Trophoblast cell (in vitro differentiated cells and primary cell): ENCODE measurements around the gene PTPRE.

Experiments
- DNase-seq, 2 donors: peaks; one replicate each; pipeline ENCODE4 v3.0.0-alpha.2; 2016
- H2AFZ ChIP-seq: 2 replicates; pipeline ENCODE4 v1.6.1; 2013; ENCODE audit warnings: low read length, moderate library complexity, mild to moderate bottlenecking; ENCODE audit not compliant: insufficient read depth, poor library complexity
- H2AK5ac ChIP-seq: 2 replicates; pipeline ENCODE4 v1.6.1; 2013; ENCODE audit warnings: mild to moderate bottlenecking, low read length
- H2BK120ac ChIP-seq: 2 replicates; pipeline ENCODE4 v1.6.1; 2013; ENCODE audit warnings: low read length, mild to moderate bottlenecking, moderate library complexity; ENCODE audit not compliant: insufficient read depth, poor library complexity
- H2BK12ac ChIP-seq: 2 replicates; pipeline ENCODE4 v1.6.1; 2013; ENCODE audit warnings: mild to moderate bottlenecking, low read length, moderate library complexity
- H2BK5ac ChIP-seq: 2 replicates; pipeline ENCODE4 v1.6.1; 2013; ENCODE audit warnings: low read length, low read depth, moderate library complexity, mild to moderate bottlenecking; ENCODE audit not compliant: poor library complexity
- H3K14ac ChIP-seq: 2 replicates; pipeline ENCODE4 v1.6.1; 2013; ENCODE audit warnings: mild to moderate bottlenecking, low read length
- H3K18ac ChIP-seq: 2 replicates; pipeline ENCODE4 v1.6.1; 2013; ENCODE audit warnings: mild to moderate bottlenecking, low read length
- H3K23ac ChIP-seq: 2 replicates; pipeline ENCODE4 v1.6.1; 2013; ENCODE audit warnings: low read length
- H3K27ac ChIP-seq: 2 replicates; pipeline ENCODE4 v1.5.1; 2013; ENCODE audit warnings: low read depth, mild to moderate bottlenecking, inconsistent platforms, low read length, moderate library complexity
- H3K27me3 ChIP-seq: 2 replicates; pipeline ENCODE4 v1.6.1; 2013; ENCODE audit warnings: inconsistent platforms, mild to moderate bottlenecking, low read length, moderate library complexity; ENCODE audit not compliant: insufficient read depth
- H3K36me3 ChIP-seq, 2 experiments: 1 replicate in 1 of 2; 2 replicates in 1 of 2; pipeline ENCODE4 v1.6.1; 2013; ENCODE audit warnings: low read length in 2 of 2, mild to moderate bottlenecking in 2 of 2, moderate library complexity in 1 of 2; ENCODE audit not compliant: insufficient read depth in 2 of 2, control insufficient read depth in 1 of 2
- H3K4ac ChIP-seq: 2 replicates; pipeline ENCODE4 v1.6.1; 2013; ENCODE audit warnings: low read depth, mild to moderate bottlenecking, low read length, moderate library complexity
- H3K4me1 ChIP-seq, 2 experiments: 1 replicate in 1 of 2; 2 replicates in 1 of 2; pipeline ENCODE4 v1.6.1; 2013; ENCODE audit warnings: low read length in 2 of 2, mild to moderate bottlenecking in 2 of 2, moderate library complexity in 1 of 2; ENCODE audit not compliant: insufficient read depth in 2 of 2, control insufficient read depth in 1 of 2
- H3K4me2 ChIP-seq: 2 replicates; pipeline ENCODE4 v1.6.1; 2013; ENCODE audit warnings: inconsistent platforms, mild to moderate bottlenecking, low read length, moderate library complexity
- H3K4me3 ChIP-seq: 2 replicates; pipeline ENCODE4 v1.5.1; 2013; ENCODE audit warnings: mild to moderate bottlenecking, low read depth, low read length, inconsistent platforms
- H3K79me1 ChIP-seq: one replicate; pipeline ENCODE4 v1.6.1; 2013; ENCODE audit warnings: low read length
- H3K79me2 ChIP-seq: 2 replicates; pipeline ENCODE4 v1.6.1; 2013; ENCODE audit warnings: low read length, mild to moderate bottlenecking; ENCODE audit not compliant: control insufficient read depth, insufficient read depth, poor library complexity
- H3K9ac ChIP-seq: 2 replicates; pipeline ENCODE4 v1.6.1; 2013; ENCODE audit warnings: mild to moderate bottlenecking, low read length
- H3K9me3 ChIP-seq: 2 replicates; pipeline ENCODE4 v1.6.1; 2013; ENCODE audit warnings: low read depth, mild to moderate bottlenecking, control low read depth, inconsistent platforms, low read length; ENCODE audit not compliant: insufficient read depth
- H4K12ac ChIP-seq: 2 replicates; pipeline ENCODE4 v1.6.1; 2013; ENCODE audit warnings: low read depth, mild to moderate bottlenecking, low read length, moderate library complexity
- H4K8ac ChIP-seq: 2 replicates; pipeline ENCODE4 v1.6.1; 2013; ENCODE audit warnings: low read depth, mild to moderate bottlenecking, low read length, moderate library complexity
- H4K91ac ChIP-seq: one replicate; pipeline ENCODE4 v1.6.1; 2013; ENCODE audit warnings: low read depth, mild to moderate bottlenecking, low read length, moderate library complexity
- WGBS: extraction: QIAGEN DNeasy Blood & Tissue Kit; methylation state at CpG from one replicate; pipeline ENCODE4 v1.1.7; 2013; ENCODE audit warnings: missing lambda C conversion rate; ENCODE audit not compliant: insufficient read length, insufficient coverage; ENCODE audit errors: extremely low coverage; 5-methylcytosine and 5-hydroxymethylcytosine counted together

PTPRE gene

GRCh38 chr10:127911867-127912257 lies 5.0 kb downstream of the PTPRE start:
- WGBS, result no CpG with 5 or more reads among the region's 4 CpGs
- peaks cover 4% of the 10 kb centered on the region for H3K79me2 ChIP-seq

GRCh38 chr10:127912607-127913367 lies 5.9 kb downstream of the PTPRE start:
- H3K9me3 ChIP-seq, result peaks cover 3% of the 10 kb centered on the region
- no peak overlapping the region for H3K14ac ChIP-seq
- H2BK12ac ChIP-seq, result peak overlapping the region; percentile 41
- no peak overlapping the region for H3K4me3 ChIP-seq
- peak overlapping the region; percentile 40 for H4K91ac ChIP-seq
- no peak for DNase-seq
- H3K18ac ChIP-seq, result peak overlapping the region; percentile 16
- no peaks in the 10 kb centered on the region for H3K27me3 ChIP-seq
- no peak overlapping the region for H3K4ac ChIP-seq
- peak overlapping the region; percentile 53 for H2AK5ac ChIP-seq
- no peak overlapping the region for H3K4me2 ChIP-seq
- no peak overlapping the region for H2AFZ ChIP-seq
- H2BK120ac ChIP-seq, result peak overlapping the region; percentile 53
- WGBS, result no CpG with 5 or more reads among the region's 12 CpGs
- no peak overlapping the region for H3K23ac ChIP-seq
- H3K36me3 ChIP-seq, result no peaks in the 10 kb centered on the region
- H2BK5ac ChIP-seq, result no peak overlapping the region
- no peak overlapping the region for H4K12ac ChIP-seq
- peaks cover 11% of the 10 kb centered on the region for H3K79me1 ChIP-seq
- no peak overlapping the region for H3K9ac ChIP-seq
- peak overlapping the region; percentile 21 for H4K8ac ChIP-seq
- no peak overlapping the region for H3K27ac ChIP-seq
- peaks cover 16 to 30% of the 10 kb centered on the region in 2 experiments for H3K4me1 ChIP-seq
- H3K79me2 ChIP-seq, result no peaks in the 10 kb centered on the region

More at GRCh38 chr10:127911867-127912257, 5.0 kb downstream of the PTPRE start:
- H3K14ac ChIP-seq, result no peak overlapping the region
- H3K79me1 ChIP-seq, result peaks cover 19% of the 10 kb centered on the region
- H3K23ac ChIP-seq, result no peak overlapping the region
- H2BK120ac ChIP-seq, result no peak overlapping the region
- H3K27me3 ChIP-seq, result no peaks in the 10 kb centered on the region
- H3K27ac ChIP-seq, result no peak overlapping the region
- no peak overlapping the region for H4K12ac ChIP-seq
- no peak overlapping the region for H3K18ac ChIP-seq
- no peak overlapping the region for H2BK5ac ChIP-seq
- no peak for DNase-seq
- H4K8ac ChIP-seq, result no peak overlapping the region
- H2AK5ac ChIP-seq, result no peak overlapping the region
- H3K9me3 ChIP-seq, result peaks cover 3% of the 10 kb centered on the region
- no peak overlapping the region for H4K91ac ChIP-seq
- peaks cover 19 to 35% of the 10 kb centered on the region in 2 experiments for H3K4me1 ChIP-seq
- H3K4ac ChIP-seq, result no peak overlapping the region
- H3K36me3 ChIP-seq, result no peaks in the 10 kb centered on the region
- no peak overlapping the region for H3K4me3 ChIP-seq
- no peak overlapping the region for H2BK12ac ChIP-seq
- no peak overlapping the region for H3K9ac ChIP-seq
- H2AFZ ChIP-seq, result no peak overlapping the region
- no peak overlapping the region for H3K4me2 ChIP-seq

DNA sequence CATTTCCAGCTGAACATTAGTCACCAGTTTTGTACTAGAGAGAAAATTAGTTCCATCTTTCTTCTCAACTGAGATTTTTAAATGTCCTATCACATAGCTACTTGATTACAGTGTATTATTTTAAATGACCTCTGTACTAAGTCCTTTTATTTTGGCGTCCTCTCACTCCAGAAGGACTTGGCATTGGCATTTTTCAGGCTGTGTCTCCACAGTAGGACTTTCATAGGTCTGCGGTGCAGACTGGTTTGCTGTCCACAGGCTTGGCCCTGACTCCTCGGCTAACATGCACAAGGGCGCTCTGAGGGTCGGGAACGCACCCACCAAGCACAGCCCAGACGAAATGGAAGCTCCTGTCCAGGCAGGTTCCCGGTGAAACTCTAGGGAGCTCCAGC lies 6.5 kb downstream of the PTPRE start:
- H3K27me3 ChIP-seq, result no peaks in the 10 kb centered on the region
- H3K9ac ChIP-seq, result no peak overlapping the region
- no peak for DNase-seq
- WGBS, result no CpG with 5 or more reads among the region's 8 CpGs
- H3K79me1 ChIP-seq, result peaks cover 7% of the 10 kb centered on the region
- no peak overlapping the region for H2BK5ac ChIP-seq
- no peak overlapping the region for H4K12ac ChIP-seq
- H3K18ac ChIP-seq, result peak overlapping the region; percentile 47
- no peak overlapping the region for H4K91ac ChIP-seq
- no peak overlapping the region for H4K8ac ChIP-seq
- no peak overlapping the region for H3K14ac ChIP-seq
- H3K4ac ChIP-seq, result no peak overlapping the region
- H2AFZ ChIP-seq, result no peak overlapping the region
- peak overlapping the region; percentile 3 for H2BK12ac ChIP-seq
- H3K27ac ChIP-seq, result no peak overlapping the region
- no peaks in the 10 kb centered on the region for H3K36me3 ChIP-seq
- H3K79me2 ChIP-seq, result no peaks in the 10 kb centered on the region
- no peak overlapping the region for H3K4me2 ChIP-seq
- H3K4me1 ChIP-seq, result peaks cover 11 to 26% of the 10 kb centered on the region in 2 experiments
- no peak overlapping the region for H2BK120ac ChIP-seq
- H3K4me3 ChIP-seq, result no peak overlapping the region
- H3K23ac ChIP-seq, result no peak overlapping the region
- peak overlapping the region; percentile 21 for H2AK5ac ChIP-seq
- H3K9me3 ChIP-seq, result peaks cover 3% of the 10 kb centered on the region

GRCh38 chr10:127915324-127915723 lies 8.4 kb downstream of the PTPRE start:
- H2AK5ac ChIP-seq, result no peak overlapping the region
- DNase-seq, result no peak
- H3K79me1 ChIP-seq, result peaks cover 4% of the 10 kb centered on the region
- H4K12ac ChIP-seq, result no peak overlapping the region
- H3K9me3 ChIP-seq, result no peaks in the 10 kb centered on the region
- no peak overlapping the region for H3K27ac ChIP-seq
- no peak overlapping the region for H2AFZ ChIP-seq
- no peak overlapping the region for H3K18ac ChIP-seq
- H3K36me3 ChIP-seq, result no peaks in the 10 kb centered on the region
- H3K4me2 ChIP-seq, result no peak overlapping the region
- no peak overlapping the region for H3K4ac ChIP-seq
- no peak overlapping the region for H3K23ac ChIP-seq
- no peak overlapping the region for H2BK5ac ChIP-seq
- H2BK12ac ChIP-seq, result no peak overlapping the region
- no peak overlapping the region for H4K8ac ChIP-seq
- H3K9ac ChIP-seq, result no peak overlapping the region
- H3K4me1 ChIP-seq, result peaks cover 4 to 22% of the 10 kb centered on the region in 2 experiments
- no peaks in the 10 kb centered on the region for H3K79me2 ChIP-seq
- no peak overlapping the region for H3K14ac ChIP-seq
- H3K27me3 ChIP-seq, result no peaks in the 10 kb centered on the region
- H3K4me3 ChIP-seq, result no peak overlapping the region
- H4K91ac ChIP-seq, result no peak overlapping the region
- whole genome bisulfite sequencing, result no CpG with 5 or more reads among the region's 4 CpGs
- H2BK120ac ChIP-seq, result no peak overlapping the region
